Esophagus muscularis mucosa (tissue), 3 donors: ENCODE measurements around the gene WEE1.

Experiments used
- CTCF ChIP-seq, 3 experiments: fragments of 200-600 bp in 2 of 3; fragments of 450-650 bp in 1 of 3; sonication (generic) in 2 of 3; IDR thresholded peaks; one replicate each; pipeline ENCODE4 v1.5.1; 2017 to 2019; ENCODE audit warnings: antibody characterized with exemption in 3 of 3, mild to moderate bottlenecking in 2 of 3, moderate library complexity in 1 of 3
- POLR2A ChIP-seq: fragments of 450-650 bp; IDR thresholded peaks from one replicate; pipeline ENCODE4 v1.6.1; 2017; ENCODE audit warnings: antibody characterized with exemption, moderate library complexity, mild to moderate bottlenecking, low read depth
- POLR2AphosphoS5 ChIP-seq, 2 donors: sonication (generic); formaldehyde crosslinking; IDR thresholded peaks; one replicate each; pipeline ENCODE4 v1.6.1; 2017; ENCODE audit warnings: antibody characterized with exemption in 2 of 2

GRCh38 chr11:9528136-9528501, 45.4 kb upstream of the WEE1 start:
- TF ChIP-seq POLR2A = no peak
- TF ChIP-seq CTCF (IDR thresholded peaks at IDR 0.05) = no peak
- TF ChIP-seq POLR2AphosphoS5 (IDR thresholded peaks at IDR 0.05) = no peak
